ENCODE data around the gene IDH3B.

DNA sequence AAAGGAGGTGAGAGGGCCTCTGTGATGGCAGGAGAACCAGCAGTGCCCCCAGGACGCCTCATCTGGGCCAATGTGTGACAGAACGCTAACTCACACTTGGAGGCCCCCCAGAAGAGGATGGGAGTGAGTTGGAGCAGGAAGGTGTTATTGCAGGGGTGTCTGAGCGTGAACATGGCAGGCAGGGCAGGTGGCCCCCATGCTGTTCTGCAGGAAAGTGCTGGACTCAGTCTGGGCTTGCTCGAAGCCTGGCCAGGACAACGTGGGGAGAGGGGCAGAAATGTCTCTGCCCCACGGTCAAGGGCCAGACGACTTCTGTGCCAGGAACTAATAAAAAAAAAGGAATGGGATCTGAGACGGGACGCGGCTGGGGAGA lies 27.6 kb upstream of the IDH3B start:
- TF ChIP-seq GATA2 (IDR thresholded peaks at IDR 0.05; ENCODE audit: low read depth, low read length), result no peak
- TF ChIP-seq GATA3 (IDR thresholded peaks at IDR 0.05; ENCODE audit: low read depth, low read length), result no peak

Data from SH-SY5Y (cell line).